H1 (cell line): ENCODE results near the gene ALPI. TPM values are rescaled to one million over a fixed set of nuclear protein-coding genes. Genes with fewer than 3 reads are reported as not detected.

ENCODE experiments used
- CTCF ChIA-PET: fragments of 300-600 bp; sonication (Branson Sonifier 250); formaldehyde crosslinking; loops from one replicate; lab custom pipeline; 2021; ENCODE audit not compliant: partially characterized antibody; lab: Charles Lee
- POLR2A ChIA-PET: fragments of 300-600 bp; sonication (Branson Sonifier 250); formaldehyde crosslinking; loops from one replicate; lab custom pipeline; 2021; ENCODE audit warnings: inconsistent platforms; ENCODE audit not compliant: partially characterized antibody; lab: Charles Lee
- DNase-seq, 2 experiments: peaks; one replicate each; pipeline versions ENCODE4 v3.0.0 to v3.0.0-alpha.2; 2010 to 2022; ENCODE audit warnings: low spot score in 2 of 2, low read depth in 1 of 2, mixed read lengths in 1 of 2
- FAIRE-seq: peaks from 2 replicates; lab custom pipeline; 2011; peaks lifted over from hg19 to GRCh38; lab: Jason Lieb, UNC
- H2AFZ ChIP-seq: 2 replicates; pipeline ENCODE4 v1.8.1; 2012; ENCODE audit warnings: low read length, inconsistent platforms
- H2AK5ac ChIP-seq: 2 replicates; pipeline ENCODE4 v1.6.1; 2013; ENCODE audit warnings: low read depth, low read length
- H2BK120ac ChIP-seq: replicated peaks from 2 replicates; pipeline ENCODE3; 2013; ENCODE audit warnings: low read depth, low read length, inconsistent platforms
- H2BK12ac ChIP-seq: 2 replicates; pipeline ENCODE4 v1.6.1; 2013; ENCODE audit warnings: low read depth, low read length
- H2BK15ac ChIP-seq: 2 replicates; pipeline ENCODE4 v1.6.1; 2013; ENCODE audit warnings: low read length
- H2BK20ac ChIP-seq: 2 replicates; pipeline ENCODE4 v1.6.1; 2013; ENCODE audit warnings: low read length
- H2BK5ac ChIP-seq: 2 replicates; pipeline ENCODE4 v1.6.1; 2013; ENCODE audit warnings: low read depth, low read length
- H3K14ac ChIP-seq: 2 replicates; pipeline ENCODE4 v1.6.1; 2013; ENCODE audit warnings: inconsistent platforms; ENCODE audit not compliant: insufficient read length
- H3K18ac ChIP-seq: 2 replicates; pipeline ENCODE4 v1.6.1; 2013; ENCODE audit warnings: low read length; ENCODE audit errors: extremely low read depth
- H3K23ac ChIP-seq: 2 replicates; pipeline ENCODE4 v1.6.1; 2013; ENCODE audit warnings: inconsistent platforms; ENCODE audit not compliant: insufficient read length
- H3K23me2 ChIP-seq: 2 replicates; pipeline ENCODE4 v1.6.1; 2013; ENCODE audit warnings: low read depth, low read length
- H3K27ac ChIP-seq: 2 replicates; pipeline ENCODE4 v1.6.1; 2011; ENCODE audit warnings: low read depth, low read length, inconsistent platforms
- H3K27me3 ChIP-seq, 4 experiments: replicated peaks in 1 of 4; 1 replicate in 1 of 4; 2 replicates in 3 of 4; pipeline versions ENCODE4 v1.6.1 to v1.8.1; 2011 to 2013; ENCODE audit warnings: low read length in 3 of 4, mild to moderate bottlenecking in 3 of 4, inconsistent platforms in 2 of 4, mixed read lengths in 2 of 4, moderate library complexity in 1 of 4; ENCODE audit not compliant: control insufficient read depth in 3 of 4, insufficient read depth in 3 of 4; ENCODE audit errors: extremely low read depth in 1 of 4
- H3K36me3 ChIP-seq, 4 experiments: 2 replicates each; pipeline versions ENCODE4 v1.6.1 to v1.8.1; 2011 to 2013; ENCODE audit warnings: mild to moderate bottlenecking in 4 of 4, low read length in 3 of 4, moderate library complexity in 2 of 4, control low read depth in 1 of 4, inconsistent platforms in 1 of 4; ENCODE audit not compliant: insufficient read depth in 4 of 4, control insufficient read depth in 2 of 4
- H3K4ac ChIP-seq: replicated peaks from 2 replicates; pipeline ENCODE3; 2013; ENCODE audit warnings: low read length, low read depth, mixed read lengths, inconsistent platforms; ENCODE audit not compliant: insufficient read length
- H3K4me1 ChIP-seq, 4 experiments: replicated peaks in 1 of 4; 1 replicate in 1 of 4; 2 replicates in 3 of 4; pipeline versions ENCODE4 v1.6.1 to v1.8.1; 2011 to 2013; ENCODE audit warnings: low read length in 3 of 4, inconsistent platforms in 2 of 4, mixed read lengths in 1 of 4; ENCODE audit not compliant: insufficient read depth in 4 of 4, control insufficient read depth in 3 of 4
- H3K4me2 ChIP-seq, 2 experiments: 2 replicates each; pipeline versions ENCODE4 v1.6.1 to v1.8.1; 2011 to 2013; ENCODE audit warnings: low read depth in 2 of 2, low read length in 2 of 2, control low read depth in 1 of 2, inconsistent platforms in 1 of 2, mild to moderate bottlenecking in 1 of 2; ENCODE audit not compliant: insufficient read depth in 1 of 2
- H3K4me3 ChIP-seq, 4 experiments: fragments of 200-600, 300-600 bp in 1 of 4; sonication (generic), shearing (Covaris generic), sonication (Bioruptor Twin) in 1 of 4; 2 replicates each; pipeline versions ENCODE4 v1.5.1 to v1.8.1; 2011 to 2016; ENCODE audit warnings: low read length in 4 of 4, low read depth in 3 of 4, control low read depth in 2 of 4, inconsistent platforms in 2 of 4, mild to moderate bottlenecking in 2 of 4, mixed read lengths in 1 of 4, moderate library complexity in 1 of 4; ENCODE audit not compliant: insufficient read depth in 2 of 4; ENCODE audit errors: extremely low read depth in 1 of 4
- H3K56ac ChIP-seq: replicated peaks from 2 replicates; pipeline ENCODE3; 2013; ENCODE audit warnings: low read depth, mild to moderate bottlenecking, mixed read lengths, low read length, inconsistent platforms; ENCODE audit not compliant: insufficient read length
- H3K79me1 ChIP-seq: 2 replicates; pipeline ENCODE4 v1.6.1; 2013; ENCODE audit warnings: low read depth, low read length, control low read depth
- H3K79me2 ChIP-seq, 2 experiments: 2 replicates each; pipeline versions ENCODE4 v1.6.1 to v1.8.1; 2012 to 2013; ENCODE audit warnings: low read length in 2 of 2, mild to moderate bottlenecking in 2 of 2, inconsistent platforms in 1 of 2; ENCODE audit not compliant: insufficient read depth in 2 of 2, control insufficient read depth in 1 of 2
- H3K9ac ChIP-seq, 4 experiments: replicated peaks in 1 of 4; 1 replicate in 1 of 4; 2 replicates in 3 of 4; pipeline versions ENCODE4 v1.6.1 to v1.8.1; 2011 to 2013; ENCODE audit warnings: low read depth in 3 of 4, low read length in 3 of 4, control low read depth in 2 of 4, mild to moderate bottlenecking in 2 of 4, moderate library complexity in 2 of 4, inconsistent platforms in 1 of 4; ENCODE audit errors: extremely low read depth in 1 of 4
- H3K9me3 ChIP-seq, 2 experiments: 2 replicates each; pipeline versions ENCODE4 v1.6.1 to v1.8.1; 2012 to 2013; ENCODE audit warnings: mild to moderate bottlenecking in 2 of 2, moderate library complexity in 2 of 2, control low read depth in 1 of 2, inconsistent platforms in 1 of 2, low read depth in 1 of 2, low read length in 1 of 2, mixed read lengths in 1 of 2; ENCODE audit not compliant: insufficient read depth in 2 of 2
- H4K20me1 ChIP-seq, 2 experiments: replicated peaks in 1 of 2; 2 replicates each; pipeline versions ENCODE3 to v1.8.1; 2011 to 2013; ENCODE audit warnings: inconsistent platforms in 2 of 2, low read length in 2 of 2, mild to moderate bottlenecking in 1 of 2; ENCODE audit not compliant: insufficient read depth in 2 of 2, control insufficient read depth in 1 of 2
- H4K5ac ChIP-seq: 2 replicates; pipeline ENCODE4 v1.6.1; 2013; ENCODE audit warnings: low read length, low read depth, mixed read lengths, inconsistent platforms; ENCODE audit not compliant: insufficient read length
- H4K8ac ChIP-seq: 2 replicates; pipeline ENCODE4 v1.8.0; 2013; ENCODE audit warnings: mild to moderate bottlenecking, moderate library complexity, low read length, inconsistent platforms; ENCODE audit not compliant: insufficient read depth; ENCODE audit errors: extremely low read depth
- H4K91ac ChIP-seq: replicated peaks from 2 replicates; pipeline ENCODE3; 2013; ENCODE audit warnings: low read length, mixed read lengths, inconsistent platforms; ENCODE audit not compliant: insufficient read length
- GTF2F1 ChIP-seq: IDR thresholded peaks from 2 replicates; pipeline ENCODE4 v1.6.1; 2012; ENCODE audit warnings: low read depth, low read length, improper control_type of control experiment, borderline replicate concordance
- WGBS, 2 experiments: shearing (Covaris generic) in 1 of 2; methylation state at CpG; one replicate each; pipeline versions ENCODE4 v1.1.6 to v1.1.7; 2013 to 2015; ENCODE audit warnings: low lambda C conversion rate in 2 of 2, mixed read lengths in 2 of 2, inconsistent platforms in 1 of 2, low coverage in 1 of 2, missing lambda C conversion rate in 1 of 2; ENCODE audit not compliant: insufficient replicate concordance in 2 of 2, insufficient coverage in 1 of 2, insufficient read length in 1 of 2; ENCODE audit errors: extremely low coverage in 1 of 2, missing lambda C conversion rate in 1 of 2; 5-methylcytosine and 5-hydroxymethylcytosine counted together
- polyA plus RNA-seq, 7 experiments: library from polyadenylated mRNA; depleted of rRNA in 3 of 7; stranded (reverse) in 5 of 7; unstranded in 2 of 7; fragments of >200 nt in 5 of 7; fragments of 200-250 nt in 2 of 7; gene quantifications; 1 replicate in 5 of 7; 2 replicates in 1 of 7; 4 replicates in 1 of 7; pipeline versions ENCODE4 v1.2.1 to v1.2.3, GENCODE V29; 2011 to 2013; ENCODE audit warnings: missing spikeins in 2 of 7, mixed read lengths in 2 of 7
- total RNA-seq: library from RNA; stranded (reverse); fragmentation: NEBNext Ultra II Directional; extraction: Animal tissue kit (Norgen Biotek cat#: 25700); gene quantifications from 2 replicates; pipeline ENCODE4 v1.2.1, GENCODE V29; 2021
- TF ChIP-seq, protein P1 (sequence below), 3 experiments: IDR thresholded peaks; 1 replicate in 2 of 3; 2 replicates in 1 of 3; pipeline versions ENCODE4 v1.5.1 to v1.6.1; 2011; ENCODE audit warnings: low read length in 3 of 3, mild to moderate bottlenecking in 3 of 3, inconsistent platforms in 2 of 3, low read depth in 1 of 3, moderate library complexity in 1 of 3; ENCODE audit not compliant: insufficient read depth in 1 of 3; ENCODE audit errors: control extremely low read depth in 1 of 3

The ALPI gene
- total and polyA plus RNA-seq, 2 of the 8 experiments (the other 6 are each of a cell fraction or from before 2014, with no cell fraction given): not detected

DNA sequence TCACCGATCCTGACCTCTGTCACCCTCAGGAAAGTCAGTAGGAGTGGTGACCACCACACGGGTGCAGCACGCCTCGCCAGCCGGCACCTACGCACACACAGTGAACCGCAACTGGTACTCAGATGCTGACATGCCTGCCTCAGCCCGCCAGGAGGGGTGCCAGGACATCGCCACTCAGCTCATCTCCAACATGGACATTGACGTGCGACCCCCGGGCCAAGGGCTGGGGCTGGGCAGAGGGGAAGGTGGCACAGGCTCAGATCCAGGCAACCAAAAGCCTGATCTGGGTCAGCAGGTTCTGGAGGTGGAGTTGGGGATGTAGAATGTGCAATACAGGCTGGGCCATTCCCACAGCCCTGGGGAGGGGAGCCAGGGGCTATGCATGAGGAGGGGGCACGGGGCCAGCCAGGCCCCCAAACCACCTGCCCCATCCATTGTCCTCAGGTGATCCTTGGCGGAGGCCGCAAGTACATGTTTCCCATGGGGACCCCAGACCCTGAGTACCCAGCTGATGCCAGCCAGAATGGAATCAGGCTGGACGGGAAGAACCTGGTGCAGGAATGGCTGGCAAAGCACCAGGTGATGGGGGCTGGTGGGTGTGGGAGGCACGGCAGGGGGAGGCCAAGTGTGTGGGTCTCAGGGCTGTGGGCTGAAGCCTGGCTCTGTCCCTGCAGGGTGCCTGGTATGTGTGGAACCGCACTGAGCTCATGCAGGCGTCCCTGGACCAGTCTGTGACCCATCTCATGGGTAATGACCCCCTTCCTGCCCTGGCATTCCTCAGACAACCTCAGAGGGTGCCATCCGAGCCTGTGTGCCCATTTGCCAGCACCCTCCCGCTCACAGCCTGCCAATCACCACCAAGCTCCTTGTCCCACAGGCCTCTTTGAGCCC is 1.4 kb downstream of the ALPI start:
- H3K9me3 ChIP-seq: no peaks in the 10 kb centered on the region
- H3K79me2 ChIP-seq: no peaks in the 10 kb centered on the region
- no peak overlapping the region for H2BK20ac ChIP-seq
- no peak overlapping the region for H2AK5ac ChIP-seq
- no peak overlapping the region for H2BK5ac ChIP-seq
- 89% methylated on average over 21 of the region's 21 CpGs; no CpG with 5 or more reads in 1 of the 2 experiments for WGBS, 2 experiments
- H4K8ac ChIP-seq: no peak overlapping the region
- H2BK15ac ChIP-seq: no peak overlapping the region
- H2BK12ac ChIP-seq: no peak overlapping the region
- H3K23ac ChIP-seq: no peak overlapping the region
- no peak overlapping the region for H3K18ac ChIP-seq
- H2AFZ ChIP-seq: no peak overlapping the region
- FAIRE-seq (no peak), DNase-seq (no peak)
- H3K9ac ChIP-seq: no peak overlapping the region
- no peak overlapping the region for H3K4ac ChIP-seq
- ChIA-PET POLR2A (no interaction called here), CTCF (interaction anchor here (1.1 to 1.8 kb wide), 8 partner anchors 10 to 65 kb away, joined by 3 to 9 read pairs (median 4); no protein-coding TSS in a partner anchor)
- TF ChIP-seq, protein P1, sequence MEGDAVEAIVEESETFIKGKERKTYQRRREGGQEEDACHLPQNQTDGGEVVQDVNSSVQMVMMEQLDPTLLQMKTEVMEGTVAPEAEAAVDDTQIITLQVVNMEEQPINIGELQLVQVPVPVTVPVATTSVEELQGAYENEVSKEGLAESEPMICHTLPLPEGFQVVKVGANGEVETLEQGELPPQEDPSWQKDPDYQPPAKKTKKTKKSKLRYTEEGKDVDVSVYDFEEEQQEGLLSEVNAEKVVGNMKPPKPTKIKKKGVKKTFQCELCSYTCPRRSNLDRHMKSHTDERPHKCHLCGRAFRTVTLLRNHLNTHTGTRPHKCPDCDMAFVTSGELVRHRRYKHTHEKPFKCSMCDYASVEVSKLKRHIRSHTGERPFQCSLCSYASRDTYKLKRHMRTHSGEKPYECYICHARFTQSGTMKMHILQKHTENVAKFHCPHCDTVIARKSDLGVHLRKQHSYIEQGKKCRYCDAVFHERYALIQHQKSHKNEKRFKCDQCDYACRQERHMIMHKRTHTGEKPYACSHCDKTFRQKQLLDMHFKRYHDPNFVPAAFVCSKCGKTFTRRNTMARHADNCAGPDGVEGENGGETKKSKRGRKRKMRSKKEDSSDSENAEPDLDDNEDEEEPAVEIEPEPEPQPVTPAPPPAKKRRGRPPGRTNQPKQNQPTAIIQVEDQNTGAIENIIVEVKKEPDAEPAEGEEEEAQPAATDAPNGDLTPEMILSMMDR (IDR thresholded peaks at IDR 0.05; ENCODE audit: control extremely low read depth in 1 of 3, insufficient read depth in 1 of 3, low read depth in 1 of 3, low read length in 3 of 3): no peak
- no peak for TF ChIP-seq GTF2F1
- no peak overlapping the region for H4K5ac ChIP-seq
- no peak overlapping the region for H4K91ac ChIP-seq
- no peaks in the 10 kb centered on the region for H3K36me3 ChIP-seq
- H3K4me1 ChIP-seq: peaks cover 0 to 3% (median 0%) of the 10 kb centered on the region in 4 experiments; a peak in 1 of 7 replicates
- no peak overlapping the region for H3K27ac ChIP-seq
- no peaks in the 10 kb centered on the region for H3K79me1 ChIP-seq
- no peak overlapping the region for H2BK120ac ChIP-seq
- H3K56ac ChIP-seq: no peak overlapping the region
- H3K4me2 ChIP-seq: no peak overlapping the region
- H3K14ac ChIP-seq: no peak overlapping the region
- H3K23me2 ChIP-seq: no peaks in the 10 kb centered on the region; the same call in 1 of the 2 replicates
- no peak overlapping the region for H3K4me3 ChIP-seq
- no peaks in the 10 kb centered on the region for H3K27me3 ChIP-seq
- H4K20me1 ChIP-seq: no peaks in the 10 kb centered on the region
